GM18511 (cell line): ENCODE data around the gene RBFOX2.

Experiments used
- ATAC-seq: cut with Tn5 transposase; IDR thresholded peaks from one replicate; pipeline ENCODE4 v1.9.1; 2021; ENCODE audit warnings: mild to moderate bottlenecking, moderate library complexity; ENCODE audit not compliant: unreplicated experiment

RBFOX2 gene

DNA sequence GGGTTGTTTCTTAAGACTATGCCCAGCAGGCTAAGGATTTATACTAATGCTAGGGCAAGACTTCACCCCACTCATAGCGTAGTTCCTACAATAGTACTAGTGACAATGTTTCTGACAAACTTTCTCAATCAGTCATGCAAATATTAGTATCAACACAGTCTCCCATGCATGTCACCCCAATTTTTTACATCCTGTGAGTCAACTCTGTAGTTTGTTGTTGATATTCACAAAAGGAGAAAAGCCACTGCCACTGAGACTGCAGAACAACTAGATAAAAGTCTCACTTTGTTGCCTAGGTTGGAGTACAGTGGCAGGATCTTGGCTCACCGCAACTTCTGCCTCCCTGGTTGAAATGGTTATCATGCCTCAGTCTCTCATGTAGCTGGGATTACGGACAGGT is 155.2 kb downstream of the RBFOX2 start:
- no peak for ATAC-seq

DNA sequence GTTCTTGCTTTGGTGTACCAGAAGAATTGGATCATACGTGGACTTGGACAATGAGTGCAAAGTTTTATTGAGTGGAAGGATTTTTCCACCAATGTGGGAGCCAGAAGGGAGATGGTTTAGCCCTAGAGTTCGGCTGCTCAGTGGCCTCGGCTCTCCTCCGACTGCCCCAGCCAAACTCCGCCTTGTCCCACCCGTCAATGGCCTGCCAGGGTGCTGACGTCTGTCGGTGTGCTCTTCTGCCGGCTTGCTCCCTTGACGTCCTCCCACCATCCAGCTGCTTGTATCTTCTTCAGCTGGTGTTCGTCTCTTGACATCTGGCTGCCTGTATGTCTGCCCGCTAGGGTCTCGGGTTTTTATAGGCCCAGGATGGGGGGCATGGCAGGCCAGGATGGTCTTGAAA is 156.2 kb downstream of the RBFOX2 start:
- no peak for ATAC-seq

DNA sequence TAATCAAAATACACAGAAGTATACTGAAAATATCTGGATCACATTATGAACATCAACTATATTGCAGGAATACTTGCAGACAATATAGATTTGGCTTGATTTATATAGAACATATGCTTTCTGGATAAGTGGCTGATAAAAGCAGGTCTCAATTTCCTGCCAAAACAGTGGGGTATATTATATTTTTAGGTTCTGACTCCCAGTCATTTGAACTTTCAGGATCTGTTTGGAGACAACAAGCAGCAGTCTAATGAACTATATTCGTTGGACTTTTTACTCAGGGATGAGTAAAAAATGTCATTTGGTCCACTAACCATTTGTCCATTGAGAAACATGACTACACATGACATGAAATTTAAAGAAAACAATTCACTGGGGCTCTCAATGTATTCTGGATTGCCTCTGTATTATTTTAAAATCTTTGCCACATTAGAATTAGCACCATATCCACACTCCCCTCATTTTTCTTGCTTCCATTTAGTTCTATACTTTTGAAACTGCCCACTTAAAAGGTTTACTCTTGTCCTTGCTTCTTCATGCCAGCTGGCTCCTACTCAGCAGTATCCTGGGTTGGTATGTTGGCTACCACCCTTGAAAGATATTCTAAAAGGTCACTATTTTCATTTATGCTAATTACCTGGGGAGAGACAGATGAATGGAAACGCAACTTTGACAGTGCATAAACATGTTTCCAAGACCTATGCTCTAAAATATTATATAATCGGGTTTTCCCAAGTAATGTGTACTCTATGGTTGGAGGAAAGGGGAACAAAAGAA is 157.9 kb downstream of the RBFOX2 start:
- no peak for ATAC-seq

DNA sequence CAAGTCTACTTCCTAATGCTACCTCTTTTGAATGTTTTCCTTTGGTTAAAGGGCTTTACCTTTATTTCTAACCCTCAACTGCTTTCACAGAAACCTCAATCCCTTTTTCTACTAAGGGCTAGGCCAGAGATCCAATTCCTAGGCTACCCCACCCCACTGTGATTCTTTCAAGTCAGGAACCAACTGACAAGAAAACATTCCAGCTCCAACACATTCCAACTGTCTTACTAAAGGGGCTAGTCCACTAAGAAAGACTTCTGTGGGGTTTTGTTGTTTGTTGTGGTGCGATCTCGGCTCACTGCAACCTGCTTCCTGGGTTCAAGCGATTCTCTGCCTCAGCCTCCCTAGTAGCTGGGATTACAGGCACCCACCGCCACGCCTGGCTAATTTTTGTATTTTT is 159.7 kb downstream of the RBFOX2 start:
- ATAC-seq: no peak

DNA sequence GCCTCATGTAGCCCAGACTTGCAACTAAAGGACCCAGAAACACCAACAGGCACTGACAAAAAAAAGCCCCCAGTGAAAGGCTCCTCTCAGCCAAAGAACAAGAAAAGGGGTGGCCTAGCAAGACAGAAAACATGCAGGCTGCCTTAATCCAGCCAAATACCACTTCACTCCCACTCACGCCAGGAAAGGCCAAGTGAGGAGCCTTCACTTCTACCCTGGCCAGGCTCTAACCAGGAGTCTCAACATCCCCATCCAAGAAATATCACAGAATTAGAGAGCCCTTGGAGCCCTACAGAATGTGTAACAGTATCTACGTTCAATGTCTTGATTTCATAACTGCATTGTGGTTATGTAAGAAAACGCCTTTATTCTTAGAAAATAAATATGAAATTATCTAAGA is 162.0 kb downstream of the RBFOX2 start:
- no peak for ATAC-seq

DNA sequence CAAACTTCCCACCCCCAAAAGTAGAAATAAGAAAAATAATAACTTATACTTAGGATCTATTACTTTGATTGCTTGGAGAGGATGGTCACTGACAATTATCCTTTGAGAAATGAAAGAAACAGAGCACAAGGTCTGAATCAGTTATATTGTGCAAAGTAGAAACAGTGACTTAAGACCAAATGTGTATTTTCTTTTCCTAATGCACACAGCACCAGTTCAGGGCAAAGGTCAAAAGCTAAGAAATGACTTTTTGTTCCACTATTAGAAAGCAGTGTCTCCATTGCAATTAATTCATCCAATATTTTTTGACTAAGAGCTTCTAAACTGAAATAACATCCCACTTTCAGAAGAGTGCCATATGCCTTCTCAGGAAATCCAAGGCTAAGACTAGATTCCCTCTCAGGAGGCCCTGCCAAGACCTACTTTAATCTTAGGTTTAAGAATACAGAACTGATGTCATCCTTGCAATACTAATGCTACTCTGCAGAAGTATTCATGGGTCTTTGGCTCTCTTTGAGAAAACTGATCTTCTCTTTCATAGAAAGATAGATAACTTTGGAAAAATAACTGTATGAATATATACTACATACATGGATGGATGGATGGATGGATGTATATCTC is 164.0 kb downstream of the RBFOX2 start:
- ATAC-seq: no peak

DNA sequence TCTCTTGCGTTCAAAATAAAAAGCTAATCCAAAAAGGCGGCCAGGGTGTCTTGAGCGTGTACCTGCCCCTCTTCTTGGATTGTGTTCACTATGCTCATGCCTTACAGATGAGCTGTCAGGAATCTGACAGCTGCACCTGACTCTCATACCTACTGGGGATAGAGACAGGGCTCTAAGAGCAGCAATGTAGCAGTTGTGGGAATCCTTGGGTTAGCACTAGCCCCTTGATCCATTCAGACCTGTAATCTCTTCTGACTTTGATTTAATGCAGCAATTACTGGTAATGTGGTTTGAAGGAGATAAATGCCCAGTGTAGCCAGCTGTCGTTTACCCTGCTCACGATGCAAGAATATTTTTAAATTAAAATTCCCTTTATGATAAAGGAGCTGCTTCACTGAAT is 165.2 kb downstream of the RBFOX2 start:
- no peak for ATAC-seq

DNA sequence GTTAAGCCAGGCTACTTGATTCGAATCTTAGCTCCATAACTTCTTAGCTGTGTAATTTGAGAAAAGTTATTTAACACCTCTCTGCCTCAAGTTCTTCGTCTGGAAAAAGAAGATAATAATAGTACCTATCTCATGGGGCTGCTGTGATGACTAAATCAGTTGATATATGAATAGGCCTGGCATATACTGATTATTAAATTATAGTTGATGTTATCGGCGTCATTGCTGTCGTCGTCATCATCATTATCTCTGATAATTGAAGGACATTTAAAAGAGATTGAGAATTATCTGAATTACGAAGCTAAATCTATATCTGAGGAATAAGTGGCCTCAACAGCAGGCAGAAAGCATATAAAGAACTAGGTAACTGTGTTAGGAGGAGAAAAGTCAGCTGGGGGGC is 165.9 kb downstream of the RBFOX2 start:
- no peak for ATAC-seq

DNA sequence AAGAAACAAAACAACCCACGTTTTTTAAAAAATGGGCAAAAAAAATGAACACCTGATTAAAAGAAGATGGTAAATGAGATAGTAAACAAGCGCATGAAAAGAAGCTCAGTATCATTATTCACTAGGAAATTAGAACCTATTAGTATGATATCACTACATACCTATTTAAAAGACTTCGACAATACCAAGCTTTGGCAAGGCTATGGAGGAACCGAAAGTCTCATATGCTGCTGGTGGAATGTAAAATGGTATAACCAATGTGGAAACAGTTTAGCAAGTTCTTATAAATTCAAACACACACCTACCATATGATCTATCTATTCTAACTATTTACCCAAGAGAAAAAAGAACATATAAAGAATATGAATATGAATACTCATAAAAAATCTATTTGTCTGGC is 167.2 kb downstream of the RBFOX2 start:
- ATAC-seq: no peak

DNA sequence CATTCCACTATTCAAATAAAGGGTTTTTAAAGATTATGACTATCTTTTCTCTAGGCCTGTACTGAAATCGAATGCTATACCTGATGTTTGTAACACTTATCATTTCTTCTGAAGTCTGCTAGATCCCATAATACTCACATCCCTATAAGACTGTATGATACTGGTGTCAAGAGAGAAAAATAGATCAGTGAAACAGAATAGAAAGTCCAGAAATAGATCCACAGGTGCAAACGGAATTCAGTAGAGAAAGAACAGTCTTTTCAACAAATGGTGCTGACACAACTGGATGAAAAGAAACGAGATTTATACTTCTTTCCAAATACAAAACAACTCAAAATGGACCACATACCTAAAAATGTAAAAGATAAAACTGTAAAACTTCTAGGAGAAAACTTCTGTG is 167.8 kb downstream of the RBFOX2 start:
- no peak for ATAC-seq

DNA sequence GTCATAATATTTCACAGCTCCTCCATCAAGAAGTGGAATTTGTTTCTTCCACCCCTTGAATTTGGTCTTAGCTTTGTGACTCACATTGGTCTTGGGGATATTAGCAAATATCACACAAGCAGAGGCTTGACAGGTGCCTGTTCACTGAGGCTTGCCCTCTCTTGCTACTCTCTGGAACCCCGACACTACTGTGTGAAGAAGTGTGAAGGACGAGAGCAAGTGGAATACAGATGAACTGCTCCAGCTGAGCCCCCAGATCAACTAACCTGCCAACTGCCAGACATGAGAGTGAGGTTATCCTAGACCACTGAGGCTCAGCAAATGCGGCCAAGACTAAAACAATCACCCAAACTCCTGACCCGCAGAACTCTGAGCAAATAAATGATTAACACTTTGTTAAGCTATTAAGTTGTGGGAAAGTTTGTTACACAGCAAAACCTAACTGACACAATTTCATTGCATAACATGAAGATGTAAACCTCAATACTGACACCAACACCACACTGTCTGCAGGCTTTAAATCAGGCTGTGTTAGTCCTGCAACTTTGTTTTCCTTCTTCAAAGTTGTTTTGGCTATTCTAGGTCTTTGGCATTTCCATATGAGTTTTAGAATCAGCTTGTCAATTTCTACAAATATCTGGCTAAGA is 168.4 kb downstream of the RBFOX2 start:
- ATAC-seq: no peak

DNA sequence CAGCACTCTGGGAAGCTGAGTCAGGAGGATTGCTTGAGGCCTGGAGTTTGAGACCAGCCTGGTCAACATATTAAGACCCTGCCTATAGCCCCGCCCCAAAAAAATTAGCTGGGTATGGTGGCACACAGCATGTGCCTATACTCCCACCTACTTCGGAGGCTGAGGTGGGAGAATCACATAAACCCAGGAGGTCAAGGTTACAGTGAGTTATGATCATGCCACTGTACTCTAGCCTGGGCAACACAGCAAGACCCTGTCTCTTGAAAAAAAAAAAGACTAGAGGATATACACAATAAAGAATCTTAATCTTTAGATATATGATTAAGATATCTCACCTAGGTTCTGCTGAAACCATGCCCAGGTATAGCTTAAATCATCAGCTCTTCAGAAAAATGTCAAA is 174.3 kb downstream of the RBFOX2 start:
- no peak for ATAC-seq

DNA sequence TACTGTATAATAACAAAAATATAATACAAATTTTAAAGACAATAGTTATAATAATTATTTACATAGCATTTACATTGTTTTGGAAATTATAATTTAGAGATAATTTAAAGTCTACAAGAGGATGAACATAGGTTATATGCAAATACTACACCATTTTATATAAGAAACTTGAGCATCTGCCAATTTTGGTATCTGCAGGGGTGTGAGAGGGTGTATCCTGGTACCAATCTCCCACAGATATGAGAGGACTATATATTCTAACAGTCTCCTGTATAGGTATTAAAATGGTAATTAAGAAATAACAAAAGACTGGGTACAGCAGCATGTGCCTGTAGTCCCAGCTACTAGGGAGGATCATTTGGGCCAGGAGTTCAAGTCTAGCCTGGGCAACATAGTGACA is 176.5 kb downstream of the RBFOX2 start:
- no peak for ATAC-seq

DNA sequence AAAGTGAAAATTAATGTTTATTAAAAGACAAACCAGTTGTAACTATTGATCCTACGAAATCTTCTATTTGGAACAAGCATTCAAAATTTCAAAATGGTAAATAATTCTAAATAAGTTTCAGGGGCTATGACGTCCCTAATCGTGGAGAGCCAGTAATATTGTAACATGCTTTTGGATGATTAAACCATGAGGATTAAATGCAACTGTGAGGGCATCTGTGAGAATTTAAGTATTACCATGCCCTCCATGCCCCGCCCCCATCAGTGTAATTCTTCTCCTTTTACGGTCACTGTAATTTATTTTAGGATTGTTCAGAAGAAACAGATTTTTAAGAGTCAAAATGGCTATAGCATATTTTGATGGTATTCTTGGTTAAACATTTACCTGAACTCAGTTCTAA is 177.8 kb downstream of the RBFOX2 start:
- no peak for ATAC-seq

DNA sequence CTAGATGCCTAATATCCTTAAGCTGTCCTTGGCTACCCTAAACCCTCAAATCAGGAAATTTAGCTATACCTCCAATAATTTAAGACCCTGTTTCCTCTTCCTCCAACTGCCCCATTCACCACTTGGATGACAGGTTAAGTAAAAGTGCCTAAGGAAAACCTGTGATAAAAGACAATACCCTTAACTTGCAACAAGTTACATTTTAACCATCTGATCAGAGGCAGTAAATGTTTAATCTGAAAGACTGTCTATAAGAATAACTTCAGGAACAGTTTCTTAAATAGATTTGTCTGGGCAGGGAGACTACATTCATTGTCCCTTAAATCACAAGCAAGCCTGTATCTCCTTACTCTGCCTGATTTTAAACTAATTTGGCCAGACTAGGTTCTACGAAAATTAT is 181.8 kb downstream of the RBFOX2 start:
- ATAC-seq: no peak

DNA sequence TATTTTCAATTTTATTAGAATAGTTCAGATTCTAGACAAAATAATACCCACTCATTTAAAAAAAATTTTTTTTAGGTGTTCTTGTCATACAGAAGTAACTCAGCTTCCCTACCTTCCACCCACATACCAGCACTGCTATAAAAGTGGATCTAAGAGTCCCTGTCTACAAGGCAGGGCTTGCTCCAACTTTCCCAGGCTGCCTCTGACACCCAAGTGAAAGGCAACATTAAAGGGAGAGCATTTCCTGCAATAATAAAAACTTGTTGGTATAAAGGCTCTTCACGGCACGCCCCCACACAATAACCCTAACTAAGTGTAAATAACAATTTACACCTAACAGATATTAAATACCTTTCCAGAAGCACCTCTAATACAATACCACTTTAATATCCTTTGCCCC is 183.7 kb downstream of the RBFOX2 start:
- no peak for ATAC-seq

DNA sequence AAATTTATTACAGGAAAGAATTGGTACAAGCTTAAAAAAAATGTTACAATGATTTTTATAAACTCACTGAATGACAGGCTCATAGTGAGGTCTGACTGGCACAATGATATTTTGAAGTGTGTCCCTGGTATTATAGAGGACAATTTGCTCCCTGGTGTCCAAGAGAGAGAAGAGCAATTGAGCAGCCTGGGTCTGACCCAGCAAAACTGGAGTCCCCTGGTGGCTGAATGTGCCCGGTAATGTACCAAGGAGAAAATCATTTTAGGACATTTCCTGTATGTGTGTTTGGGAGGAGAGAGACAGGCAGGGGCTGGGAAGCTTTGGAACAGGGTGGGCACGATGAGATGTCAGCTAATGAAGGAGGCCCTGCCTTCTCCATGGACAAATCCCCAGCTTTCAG is 185.7 kb downstream of the RBFOX2 start:
- ATAC-seq: no peak

DNA sequence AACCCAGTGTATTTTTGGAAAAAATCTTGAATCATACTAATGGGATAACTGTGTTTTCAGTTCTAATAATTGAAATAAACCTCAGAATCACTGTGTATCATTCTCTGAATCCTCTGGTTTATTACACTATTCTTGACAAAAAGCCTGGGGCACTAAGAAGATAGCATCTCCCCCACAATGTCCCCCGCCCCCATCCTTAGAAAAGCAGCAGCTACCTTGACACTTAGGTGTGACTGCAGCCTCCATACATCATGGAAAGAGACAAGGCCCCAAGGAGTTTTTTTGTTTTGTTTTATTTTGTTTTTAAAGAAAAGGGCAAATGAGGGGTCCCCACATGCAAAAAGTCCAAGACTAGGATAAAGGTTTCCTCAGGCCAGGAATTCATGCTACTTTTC is 186.1 kb downstream of the RBFOX2 start:
- ATAC-seq: no peak

DNA sequence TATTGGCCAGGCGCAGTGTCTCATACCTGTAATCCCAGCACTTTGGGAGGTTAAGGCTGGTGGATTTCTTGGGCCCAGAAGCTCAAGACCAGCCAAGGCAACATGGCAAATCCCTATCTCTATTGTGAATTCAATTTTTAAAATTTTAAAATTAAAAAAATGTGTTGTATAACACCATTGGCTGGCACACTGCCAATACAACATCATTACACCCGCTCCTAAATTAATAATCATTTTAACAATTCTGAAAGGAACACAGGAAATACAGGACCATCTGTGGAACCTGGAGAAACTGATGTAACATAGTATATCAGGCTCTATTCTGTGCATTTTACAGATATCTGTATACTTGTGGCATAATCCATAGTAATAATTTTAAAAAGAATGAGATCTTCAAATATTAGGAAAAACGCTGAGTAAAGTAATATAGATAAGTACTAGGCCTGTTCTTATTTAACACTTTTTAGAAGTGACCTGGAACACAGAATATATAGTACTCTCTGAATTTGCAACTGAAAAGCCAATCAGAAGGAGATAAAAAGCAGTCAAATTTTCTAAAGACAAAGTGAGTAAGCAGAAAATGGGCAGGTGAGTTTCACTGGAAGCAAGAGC is 186.6 kb downstream of the RBFOX2 start:
- ATAC-seq: no peak

DNA sequence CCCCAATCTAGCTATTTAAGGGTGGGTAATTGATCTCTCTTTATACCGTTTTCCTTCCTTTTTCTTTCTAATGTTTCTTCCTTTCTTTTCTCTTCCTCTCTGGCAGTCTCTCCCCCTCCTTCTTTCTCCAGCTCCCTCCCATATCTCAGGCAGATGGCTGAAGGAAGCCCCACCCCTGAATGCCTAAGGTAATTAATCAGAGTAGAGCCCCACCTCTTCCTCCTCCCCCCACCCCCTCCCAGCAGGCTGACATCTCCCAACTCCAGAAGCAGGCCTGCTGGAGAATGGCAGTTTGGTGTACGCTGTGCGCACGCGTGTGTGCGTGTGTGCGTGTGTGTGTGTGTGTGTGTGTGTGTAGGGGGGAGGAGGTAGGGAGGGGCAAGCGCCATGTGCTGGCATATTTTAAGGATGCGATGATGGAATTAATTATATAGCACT is 188.3 kb downstream of the RBFOX2 start:
- ATAC-seq: no peak

DNA sequence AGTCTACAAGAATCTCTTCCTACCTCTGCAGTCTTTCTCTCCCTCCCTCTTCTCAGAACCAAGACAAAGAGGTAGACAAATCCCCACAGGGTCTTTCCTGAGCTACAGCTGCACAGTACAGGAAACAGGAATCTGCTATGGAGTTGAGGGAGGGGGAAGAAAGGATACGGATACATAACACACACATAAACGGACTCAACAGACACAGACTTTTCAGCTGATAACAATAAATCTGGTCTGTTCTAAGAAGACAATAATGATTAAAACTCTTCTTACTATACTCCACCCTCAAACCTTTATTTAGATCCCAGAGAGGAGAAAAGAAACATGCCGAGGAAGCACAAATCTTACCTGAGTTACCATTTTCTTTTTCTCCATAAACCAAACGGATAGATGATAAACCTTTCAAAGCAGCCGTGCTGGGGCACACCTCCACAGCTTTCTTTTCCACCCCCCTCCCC is 188.8 kb downstream of the RBFOX2 start:
- no peak for ATAC-seq
